GM12872 (cell line): ENCODE data around the gene PCNT.

ENCODE experiments used
- TF ChIP-seq, protein P1 (sequence below): IDR thresholded peaks from 3 replicates; pipeline ENCODE4 v1.5.1; 2011; ENCODE audit warnings: low read depth, mild to moderate bottlenecking, low read length, moderate library complexity; ENCODE audit not compliant: insufficient read depth

The PCNT gene

DNA sequence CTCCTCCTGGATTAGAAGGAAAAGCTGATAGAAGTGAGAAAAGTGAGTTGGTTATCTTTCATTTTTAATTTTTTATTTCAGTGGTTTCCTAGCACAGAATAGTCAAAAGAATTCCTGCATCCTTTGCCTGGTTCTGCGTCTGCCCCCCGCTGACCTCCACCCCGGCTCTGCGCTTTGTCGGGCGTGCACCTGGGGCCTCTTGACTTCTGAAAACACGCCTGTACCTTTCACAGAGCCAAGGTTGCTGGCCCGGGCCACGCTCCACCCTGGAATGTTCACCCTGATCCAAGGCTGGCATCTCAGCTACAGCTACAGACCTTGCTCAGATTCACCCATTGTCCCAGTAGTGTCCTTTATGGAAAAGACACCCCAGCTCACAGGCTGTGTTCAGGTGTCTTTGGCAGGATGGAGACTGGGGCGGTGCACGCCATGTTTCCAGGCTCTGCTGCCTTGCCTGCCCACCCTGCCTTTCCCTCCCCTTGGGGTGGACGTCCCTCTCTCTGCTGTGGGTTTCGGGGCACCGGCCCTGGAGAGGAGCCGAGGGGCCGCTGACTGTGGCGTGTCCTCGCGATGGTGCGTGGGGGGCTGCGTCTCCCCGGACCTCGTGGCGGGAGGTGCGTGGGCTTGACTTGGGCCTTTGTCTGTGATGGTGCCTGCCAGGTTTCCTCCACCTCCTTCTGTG, 94.5 kb downstream of the PCNT start:
- TF ChIP-seq, protein P1, sequence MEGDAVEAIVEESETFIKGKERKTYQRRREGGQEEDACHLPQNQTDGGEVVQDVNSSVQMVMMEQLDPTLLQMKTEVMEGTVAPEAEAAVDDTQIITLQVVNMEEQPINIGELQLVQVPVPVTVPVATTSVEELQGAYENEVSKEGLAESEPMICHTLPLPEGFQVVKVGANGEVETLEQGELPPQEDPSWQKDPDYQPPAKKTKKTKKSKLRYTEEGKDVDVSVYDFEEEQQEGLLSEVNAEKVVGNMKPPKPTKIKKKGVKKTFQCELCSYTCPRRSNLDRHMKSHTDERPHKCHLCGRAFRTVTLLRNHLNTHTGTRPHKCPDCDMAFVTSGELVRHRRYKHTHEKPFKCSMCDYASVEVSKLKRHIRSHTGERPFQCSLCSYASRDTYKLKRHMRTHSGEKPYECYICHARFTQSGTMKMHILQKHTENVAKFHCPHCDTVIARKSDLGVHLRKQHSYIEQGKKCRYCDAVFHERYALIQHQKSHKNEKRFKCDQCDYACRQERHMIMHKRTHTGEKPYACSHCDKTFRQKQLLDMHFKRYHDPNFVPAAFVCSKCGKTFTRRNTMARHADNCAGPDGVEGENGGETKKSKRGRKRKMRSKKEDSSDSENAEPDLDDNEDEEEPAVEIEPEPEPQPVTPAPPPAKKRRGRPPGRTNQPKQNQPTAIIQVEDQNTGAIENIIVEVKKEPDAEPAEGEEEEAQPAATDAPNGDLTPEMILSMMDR = no peak

DNA sequence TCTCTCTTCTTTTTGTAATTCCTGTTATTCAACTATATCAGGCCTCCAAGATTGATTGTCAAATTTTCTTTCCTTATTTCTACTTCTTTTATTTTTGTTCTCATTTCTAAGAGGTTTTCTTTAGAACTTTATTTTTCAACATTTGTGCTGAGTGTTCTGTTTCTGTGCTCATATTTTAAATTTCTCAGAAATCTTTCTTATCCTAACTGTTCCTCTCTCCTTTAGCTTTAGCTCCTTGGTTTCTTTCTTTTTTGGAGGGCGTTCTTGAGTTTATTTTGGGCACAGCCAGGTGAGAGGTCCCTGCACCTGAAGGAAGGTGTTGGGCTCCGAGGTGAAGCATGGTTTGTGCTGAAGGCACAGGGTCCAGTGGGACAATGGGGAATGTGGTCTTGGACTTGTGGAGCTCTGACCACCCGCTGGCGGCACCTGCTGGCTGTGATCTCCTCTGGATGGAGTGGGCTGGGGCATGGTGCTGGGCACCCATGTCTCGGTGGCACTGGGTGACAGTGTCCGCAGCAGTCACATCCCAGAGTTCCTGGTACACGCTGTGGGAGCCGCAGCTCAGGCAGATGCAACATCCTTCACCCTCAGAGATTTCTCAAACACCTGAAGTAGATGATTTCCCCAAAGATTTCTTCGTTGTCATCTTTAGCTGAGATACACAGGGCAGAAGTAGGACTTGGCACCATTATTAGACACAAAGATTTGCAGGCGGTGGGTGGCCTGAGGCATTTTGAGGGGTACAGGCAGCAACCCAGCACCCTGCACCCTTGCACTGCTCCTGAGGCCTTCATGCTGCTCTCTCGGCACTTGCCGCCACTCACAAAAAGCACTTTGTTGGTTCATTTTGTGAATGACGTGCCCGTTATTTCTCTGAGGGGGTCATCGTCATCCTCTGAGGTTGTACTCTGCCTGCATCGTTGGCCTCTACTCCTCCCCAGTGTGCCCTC, 96.6 kb downstream of the PCNT start:
- TF ChIP-seq, protein P1 = 0 out of 3 replicates have a peak, but pooled peaks have one; percentile 6

DNA sequence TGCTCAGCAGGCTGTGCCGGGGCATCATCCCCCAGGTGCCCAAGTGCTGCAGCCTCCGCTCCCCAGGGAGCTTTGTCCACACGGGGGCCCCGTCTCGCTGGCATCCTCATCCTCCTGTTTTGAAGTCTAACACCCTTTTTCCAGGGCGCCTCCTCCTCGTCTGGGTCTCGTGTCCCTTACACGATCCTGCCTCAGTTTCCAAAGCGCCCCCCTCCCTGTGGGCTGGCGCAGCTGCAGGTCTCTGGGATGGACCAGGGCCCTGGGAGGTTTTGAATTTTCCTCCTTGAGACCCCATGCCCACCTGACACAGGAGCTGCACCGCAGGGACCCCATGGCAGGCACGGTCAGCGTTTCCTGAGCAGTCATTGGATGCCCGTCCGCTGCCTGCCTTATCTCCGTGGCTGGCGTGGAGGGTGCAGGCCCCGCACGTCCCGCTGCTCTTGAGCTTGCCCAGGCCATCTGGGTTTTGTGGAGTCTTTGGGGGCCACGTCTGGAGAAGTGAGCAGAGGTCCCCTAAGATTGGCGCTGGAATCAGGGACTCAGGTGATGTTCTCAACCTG, 97.3 kb downstream of the PCNT start:
- TF ChIP-seq, protein P1 = no peak

DNA sequence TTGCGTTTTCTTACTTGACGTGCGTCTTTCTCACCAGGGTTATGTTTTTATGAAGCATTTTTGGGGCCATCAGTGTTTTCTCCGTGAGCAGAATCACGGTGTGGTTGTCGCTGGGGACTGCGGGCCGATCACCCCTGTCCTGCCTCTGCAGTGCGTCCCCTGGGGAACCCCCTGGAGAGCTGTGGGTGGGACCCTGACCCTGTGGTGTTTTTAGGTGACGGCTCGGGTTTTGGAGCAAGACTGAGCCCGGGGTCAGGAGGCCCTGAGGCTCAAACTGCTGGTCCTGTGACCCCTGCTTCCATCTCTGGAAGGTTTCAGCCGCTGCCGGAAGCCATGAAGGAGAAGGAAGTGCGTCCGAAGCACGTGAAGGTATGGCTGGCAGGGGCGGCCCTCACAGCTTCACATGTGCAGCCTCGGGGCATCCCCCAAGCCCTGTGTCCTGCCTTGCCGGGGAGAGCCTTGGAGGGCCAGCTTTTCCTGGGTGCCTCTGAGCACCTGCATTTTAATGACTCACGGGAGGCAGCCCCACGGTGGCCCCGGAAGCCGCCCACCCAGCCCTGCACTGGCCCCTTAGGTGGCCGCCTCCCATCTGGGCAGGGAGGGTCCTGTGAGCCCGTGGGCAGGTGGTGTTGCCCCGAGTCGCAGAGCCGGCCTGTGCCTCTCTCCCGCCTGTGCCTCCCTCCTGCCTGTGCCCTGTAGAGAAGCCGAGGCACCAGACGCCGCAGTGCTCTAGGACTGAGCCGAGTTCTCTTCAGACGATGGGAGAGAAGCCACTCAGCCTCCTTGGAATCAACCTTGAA, 98.0 kb downstream of the PCNT start:
- TF ChIP-seq, protein P1 = no peak

DNA sequence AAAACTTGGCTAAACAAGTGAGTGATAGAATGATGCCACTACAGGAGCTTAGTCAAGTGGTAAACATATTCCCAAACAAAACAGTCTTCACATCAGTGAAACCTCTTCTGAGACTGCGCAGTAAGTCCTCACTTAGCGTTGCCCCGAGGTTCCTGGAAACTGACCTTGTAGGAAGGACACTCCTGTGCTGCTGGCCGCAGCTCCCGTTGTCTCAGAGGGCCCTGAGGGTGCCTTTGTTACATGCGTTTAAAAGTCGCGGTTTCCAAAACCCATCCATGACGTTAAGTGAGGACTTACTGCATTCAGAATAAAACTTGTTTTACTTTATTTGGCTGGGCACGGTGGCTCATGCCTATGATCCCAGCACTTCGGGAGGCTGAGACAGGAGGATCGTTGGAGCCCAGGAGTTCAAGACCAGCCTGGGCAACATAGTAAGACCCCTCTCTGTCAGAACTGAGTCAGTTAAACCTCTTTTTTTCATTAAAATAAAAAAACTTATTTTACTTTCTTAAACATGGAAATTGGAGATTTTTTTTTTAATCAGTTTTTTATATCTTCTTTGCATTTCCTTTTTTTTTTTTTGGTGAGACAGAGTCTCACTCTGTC, 98.8 kb downstream of the PCNT start:
- TF ChIP-seq, protein P1 = no peak

DNA sequence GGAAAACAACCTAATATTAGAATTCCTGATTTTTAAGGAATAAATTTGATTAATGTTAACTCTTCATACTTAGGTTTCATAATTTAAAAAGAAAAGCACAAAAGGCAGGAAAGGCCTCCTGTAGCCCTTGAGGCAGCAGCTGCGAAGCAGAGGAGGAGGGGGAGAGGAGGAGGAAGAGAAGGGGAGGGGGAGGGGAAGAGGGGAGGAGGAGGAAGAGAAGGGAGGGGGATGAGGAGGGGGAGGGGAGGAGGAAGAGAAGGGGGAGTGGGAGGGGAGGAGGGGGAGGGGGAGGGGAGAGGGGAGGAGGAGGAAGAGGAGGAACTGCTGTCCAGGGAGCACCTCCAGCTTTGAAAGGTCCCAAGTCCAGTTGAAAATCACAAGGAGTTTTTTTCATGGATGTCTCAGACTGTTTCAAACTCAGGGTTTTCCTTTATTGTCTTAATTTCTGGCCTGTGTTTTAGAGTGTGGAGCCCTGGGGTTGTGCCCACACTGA, 99.6 kb downstream of the PCNT start:
- TF ChIP-seq, protein P1 = no peak
